ENCODE measurements around the gene LRRC10B.

LRRC10B gene

DNA sequence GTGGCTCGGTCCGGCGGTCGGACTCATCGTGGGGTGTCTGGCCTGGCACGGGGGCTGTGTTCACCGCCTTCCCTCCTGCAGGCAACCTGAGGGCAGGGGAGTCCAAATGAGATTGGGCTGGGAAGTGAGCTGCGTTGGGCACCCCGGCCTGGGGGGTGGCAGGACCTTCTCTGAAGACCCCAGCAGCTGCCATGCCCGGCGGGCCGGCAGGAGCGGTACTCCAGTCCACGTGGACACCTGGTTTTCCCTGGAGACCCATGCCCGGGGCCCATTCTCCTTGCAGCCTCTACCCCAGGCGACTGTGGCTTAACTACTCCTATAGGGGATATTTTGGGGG lies 24.5 kb downstream of the LRRC10B start:
- DNase-seq, result no peak

DNA sequence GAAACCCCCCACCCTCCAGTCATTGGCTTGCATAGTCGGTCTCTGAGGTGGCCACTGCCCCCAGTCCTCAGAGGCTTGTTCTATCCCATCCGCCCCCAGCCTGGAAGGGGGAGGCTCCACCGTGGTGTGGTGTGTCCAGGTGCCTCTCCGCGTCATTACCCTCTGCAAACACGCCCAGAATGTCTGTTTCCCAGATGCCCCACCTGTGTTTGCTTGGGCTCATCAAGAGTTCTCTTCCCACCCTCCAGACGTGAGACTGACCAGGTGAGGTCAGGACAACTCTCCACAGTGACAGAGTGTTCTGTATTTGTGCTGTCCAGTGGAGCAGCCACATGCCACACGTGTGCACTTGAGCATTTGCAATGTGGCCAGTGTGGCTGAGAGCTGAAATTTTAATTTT lies 24.9 kb downstream of the LRRC10B start:
- no peak for DNase-seq

- DNase-seq, result peak; percentile 80
Observed at GRCh38 chr11:61534025-61534932, 25.7 kb downstream of the LRRC10B start.

- no peak for DNase-seq
Observed at GRCh38 chr11:61534933-61535839, 26.6 kb downstream of the LRRC10B start.

GRCh38 chr11:61535998-61536675 lies 27.6 kb downstream of the LRRC10B start:
- DNase-seq, result no peak

GRCh38 chr11:61536676-61537270 lies 28.2 kb downstream of the LRRC10B start:
- DNase-seq, result no peak

DNA sequence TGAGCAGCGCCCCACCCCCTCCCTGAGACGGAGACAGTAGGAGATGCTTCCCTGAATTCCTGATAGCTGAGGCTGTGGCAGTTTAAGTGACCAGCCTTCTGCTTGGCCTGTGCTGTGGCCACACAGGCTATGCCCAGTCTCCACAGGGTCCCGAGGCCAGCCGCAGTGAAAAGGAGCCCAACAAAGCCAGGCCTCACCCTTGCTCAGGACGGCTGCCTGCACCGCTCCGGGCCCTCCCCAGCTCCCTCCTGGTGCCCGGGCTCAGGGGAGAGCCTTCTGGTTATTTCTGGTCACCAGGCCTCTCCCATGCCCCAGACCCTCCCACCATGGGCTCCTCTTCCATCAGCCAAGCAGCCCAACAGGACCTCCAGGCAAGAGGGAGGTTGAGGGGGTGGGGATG lies 28.8 kb downstream of the LRRC10B start:
- DNase-seq, result no peak

GRCh38 chr11:61538636-61538961 lies 30.1 kb downstream of the LRRC10B start:
- DNase-seq, result no peak

DNA sequence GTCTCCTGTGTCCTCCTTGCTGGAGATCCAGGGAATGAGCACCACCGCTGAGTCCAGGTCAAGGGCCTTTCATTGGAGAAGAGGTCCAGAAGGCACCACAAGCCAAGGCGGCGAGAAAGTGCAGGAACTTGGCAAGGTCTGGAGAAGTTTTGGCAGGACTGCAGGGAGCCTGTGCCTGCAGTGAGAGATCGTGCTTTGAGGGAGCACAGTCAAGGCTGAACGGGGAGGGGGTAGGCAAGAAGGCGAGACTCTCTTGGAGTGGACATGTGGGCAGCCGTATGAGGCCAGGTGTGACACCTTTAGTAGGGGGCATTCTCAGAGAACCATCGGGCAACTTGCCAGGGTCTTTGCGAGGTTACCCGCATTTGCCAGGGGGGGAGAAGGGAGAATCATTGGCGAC lies 30.5 kb downstream of the LRRC10B start:
- no peak for DNase-seq

GRCh38 chr11:61539831-61540357 lies 31.3 kb downstream of the LRRC10B start:
- DNase-seq, result no peak

- no peak for DNase-seq
Observed at GRCh38 chr11:61540528-61540927, 32.0 kb downstream of the LRRC10B start.

GRCh38 chr11:61541598-61541997 lies 33.0 kb downstream of the LRRC10B start:
- peak; percentile 70 for DNase-seq

DNA sequence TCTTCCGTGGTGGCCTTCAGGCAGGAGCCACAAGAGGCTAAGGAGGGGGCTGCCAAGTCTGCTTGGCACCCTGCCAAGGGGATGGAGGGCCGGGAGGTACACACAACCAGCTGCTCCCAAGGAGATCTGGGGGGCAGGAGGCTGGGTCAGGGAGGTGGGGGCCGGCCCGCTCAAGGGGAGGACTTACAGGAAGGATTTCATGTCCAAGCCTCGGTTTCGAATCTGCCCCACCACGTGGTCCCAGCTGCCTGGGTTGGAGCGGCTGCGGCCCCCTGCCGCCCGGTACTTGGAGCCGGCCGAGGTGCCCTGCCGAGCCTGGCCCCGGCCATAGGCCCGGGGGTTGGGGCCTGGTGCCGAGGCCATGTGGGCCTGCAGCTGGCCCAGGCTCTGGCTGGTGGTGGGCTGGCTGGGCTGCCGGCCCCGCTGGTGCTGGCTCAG lies 33.5 kb downstream of the LRRC10B start:
- no peak for DNase-seq

- no peak for DNase-seq
Observed at GRCh38 chr11:61542705-61543104, 34.2 kb downstream of the LRRC10B start.

GRCh38 chr11:61543606-61544306 lies 35.2 kb downstream of the LRRC10B start:
- no peak for DNase-seq

GRCh38 chr11:61544466-61544865 lies 35.9 kb downstream of the LRRC10B start:
- no peak for DNase-seq

DNA sequence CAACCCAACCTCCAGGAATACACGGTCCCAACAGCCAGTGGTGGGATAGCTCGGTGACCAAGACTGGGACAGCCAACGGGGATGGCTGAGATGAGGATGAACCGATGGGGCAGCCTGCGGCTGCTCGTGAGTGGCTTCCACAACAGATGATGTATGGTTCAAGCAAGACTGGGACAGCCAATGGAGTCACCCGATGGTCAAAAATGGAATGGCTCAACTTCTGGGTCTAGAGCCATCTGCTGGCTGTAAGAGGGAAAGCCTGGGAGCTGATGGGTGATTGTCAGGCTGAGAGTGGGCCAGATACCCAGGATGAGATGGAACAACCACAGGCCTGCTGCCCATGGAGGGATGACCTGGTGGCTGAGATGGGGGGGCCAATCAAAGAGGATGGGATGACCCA lies 36.8 kb downstream of the LRRC10B start:
- peak; percentile 48 for DNase-seq

DNA sequence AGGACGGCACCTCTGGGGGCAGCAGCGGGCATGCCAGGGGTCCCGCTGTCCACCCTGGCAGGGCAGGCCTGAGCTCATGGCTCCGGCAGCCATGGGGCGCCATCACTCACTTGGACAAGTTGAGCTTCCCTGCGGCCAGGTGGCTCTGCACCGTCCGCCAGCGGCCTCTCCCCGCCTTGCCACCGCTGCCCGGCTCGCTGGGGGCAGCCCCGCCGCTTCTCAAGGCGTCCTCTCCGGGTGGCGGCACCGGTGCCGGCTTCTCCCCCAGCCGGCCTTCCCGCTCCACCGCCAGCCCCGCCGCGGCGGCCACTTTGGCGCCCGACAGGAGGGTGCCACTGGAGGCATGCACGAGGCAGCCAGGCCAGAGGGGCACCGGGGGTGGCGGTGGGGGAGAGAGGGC lies 37.4 kb downstream of the LRRC10B start:
- DNase-seq, result no peak

DNA sequence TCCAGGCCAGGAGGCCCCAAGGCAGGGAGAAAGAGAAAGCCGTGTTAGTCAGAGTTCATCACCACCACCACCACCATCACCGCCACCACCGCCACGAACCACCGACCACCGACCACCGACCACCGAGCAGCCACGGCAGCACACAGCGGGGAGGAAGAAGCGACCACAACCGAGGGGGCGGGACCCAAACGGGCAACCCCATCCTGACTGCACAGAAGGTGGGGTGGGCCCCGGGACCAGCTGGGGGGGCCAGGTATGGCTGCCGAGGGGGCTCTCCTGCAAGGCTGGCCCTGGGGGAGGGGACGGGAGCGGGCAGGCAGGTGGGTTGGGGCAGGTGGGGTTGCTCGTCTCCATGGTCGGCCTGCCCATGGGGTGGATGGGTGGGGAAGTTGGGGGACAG lies 38.1 kb downstream of the LRRC10B start:
- DNase-seq, result no peak

GRCh38 chr11:61547246-61547645 lies 38.7 kb downstream of the LRRC10B start:
- DNase-seq, result no peak

DNA sequence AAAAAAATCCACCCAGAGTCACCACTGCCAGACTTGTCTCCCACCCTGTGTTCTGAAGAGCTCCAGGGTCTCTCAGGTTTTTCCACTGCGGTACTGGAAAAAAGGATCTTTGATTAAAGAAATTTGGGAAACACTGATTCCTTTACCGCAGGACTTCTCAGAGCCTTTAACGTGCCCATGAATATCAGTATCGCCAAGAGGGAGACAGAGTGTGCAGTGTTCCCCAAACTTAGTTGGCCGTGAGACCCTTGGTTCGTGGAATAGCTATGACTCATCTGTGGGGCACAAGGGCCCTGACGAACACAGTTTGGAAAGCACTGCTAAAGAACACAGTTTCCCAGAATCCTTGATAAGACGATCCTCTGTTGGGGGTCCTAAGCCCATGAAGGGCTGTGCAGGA lies 40.6 kb downstream of the LRRC10B start:
- DNase-seq, result no peak

Measured in RPMI8226 (cell line).